GM12892 (cell line): ENCODE results near the gene SETX.

Source experiments
- DNase-seq: peaks from one replicate; pipeline ENCODE4 v3.0.0; 2011; ENCODE audit not compliant: insufficient read length
- FAIRE-seq: peaks from 2 replicates; lab custom pipeline; 2011; peaks lifted over from hg19 to GRCh38; lab: Jason Lieb, UNC
- POLR2A ChIP-seq: IDR thresholded peaks from 2 replicates; pipeline ENCODE4 v1.6.1; 2011; ENCODE audit warnings: low read depth, low read length, control low read depth
- POLR2AphosphoS5 ChIP-seq: IDR thresholded peaks from 2 replicates; pipeline ENCODE4 v1.6.1; 2011; ENCODE audit warnings: low read depth, low read length, control low read depth
- TAF1 ChIP-seq: IDR thresholded peaks from 2 replicates; pipeline ENCODE4 v1.6.1; 2011; ENCODE audit warnings: low read depth, mild to moderate bottlenecking, control low read depth, low read length, borderline replicate concordance

Gene SETX

DNA sequence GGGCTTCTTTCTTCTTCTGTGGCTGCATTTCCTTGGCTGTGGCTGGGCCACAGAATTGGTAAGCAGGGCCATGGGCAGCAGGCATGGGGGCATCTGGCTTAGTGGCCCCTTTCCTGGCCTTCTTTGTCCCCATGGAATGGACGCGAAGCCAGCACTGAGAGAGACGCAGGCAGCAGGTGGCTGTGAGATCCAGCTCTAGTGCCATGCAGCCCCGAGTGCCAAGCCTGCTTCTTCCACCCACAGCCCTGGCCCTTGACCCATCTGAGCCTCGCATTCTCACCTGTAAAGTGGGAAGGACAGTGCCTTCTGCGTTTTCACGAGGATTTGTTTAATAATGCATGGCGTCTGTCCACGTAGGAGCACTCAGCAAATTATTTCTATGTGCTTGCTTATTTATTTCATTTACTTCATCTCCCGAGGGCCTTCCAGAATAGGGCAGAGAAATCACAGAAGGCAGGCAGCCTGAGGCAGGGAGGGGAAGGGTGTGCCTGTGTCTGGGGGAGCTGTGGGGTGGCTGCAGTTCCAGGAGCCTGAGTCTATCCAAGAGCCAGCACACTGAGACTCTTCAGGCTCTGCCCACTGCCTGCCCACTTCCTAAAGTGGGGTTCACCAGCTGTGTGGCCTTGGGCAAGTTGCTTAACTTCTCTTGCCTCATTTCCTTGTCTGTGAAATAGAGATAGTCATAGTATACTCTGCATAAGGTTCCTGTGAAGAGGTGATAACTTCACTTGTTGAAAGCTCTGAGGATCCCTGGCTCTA lies 137.7 kb downstream of the SETX start:
- TF ChIP-seq TAF1: no peak
- TF ChIP-seq POLR2AphosphoS5: no peak
- TF ChIP-seq POLR2A: no peak
- FAIRE-seq: no peak

GRCh38 chr9:132214027-132214622 lies 140.7 kb downstream of the SETX start:
- DNase-seq: no peak
- FAIRE-seq: no peak
- no peak for TF ChIP-seq POLR2AphosphoS5
- TF ChIP-seq TAF1: no peak
- no peak for TF ChIP-seq POLR2A

More for the DNA sequence above, 137.7 kb downstream of the SETX start:
- DNase-seq: no peak

- FAIRE-seq (no peak), DNase-seq (no peak)
- TF ChIP-seq POLR2A: no peak
- no peak for TF ChIP-seq TAF1
Observed at GRCh38 chr9:132211570-132211969, 143.2 kb downstream of the SETX start.
